Adrenal gland (tissue), 12 donors: Measurements from ENCODE around the gene MYL12A. TPM values are rescaled to one million over a fixed set of nuclear protein-coding genes. Genes with fewer than 3 reads are reported as not detected.

Experiments used
- DNase-seq, 7 donors: peaks; one replicate each; pipeline ENCODE4 v3.0.0-alpha.2; 2019 to 2020
- H3K27ac ChIP-seq, 5 donors: fragments of 200-600 bp; sonication (generic) in 4 of 5; 1 replicate in 3 of 5; 2 replicates in 2 of 5; pipeline versions ENCODE4 v1.5.1 to v1.8.0; 2016 to 2020; ENCODE audit warnings: mild to moderate bottlenecking in 1 of 5
- H3K27me3 ChIP-seq: fragments of 200-600 bp; 2 replicates; pipeline ENCODE4 v1.8.0; 2021
- H3K36me3 ChIP-seq, 2 donors: fragments of 200-600 bp; replicated peaks in 1 of 2; 1 replicate in 1 of 2; 2 replicates in 1 of 2; pipeline versions ENCODE4 v1.5.1 to v1.8.0; 2018 to 2022
- H3K4me1 ChIP-seq, 2 donors: fragments of 200-600 bp; replicated peaks in 1 of 2; 1 replicate in 1 of 2; 2 replicates in 1 of 2; pipeline versions ENCODE4 v1.5.1 to v1.8.0; 2018 to 2021
- H3K4me3 ChIP-seq, 4 donors: fragments of 200-600 bp; sonication (generic) in 3 of 4; one replicate each; pipeline ENCODE4 v1.5.1; 2016 to 2018
- H3K9me3 ChIP-seq, 3 donors: fragments of 200-600 bp; sonication (generic) in 1 of 3; replicated peaks in 1 of 3; 1 replicate in 2 of 3; 2 replicates in 1 of 3; pipeline versions ENCODE4 v1.5.1 to v1.8.0; 2016 to 2021
- POLR2A ChIP-seq, 2 donors: fragments of 450-650 bp; IDR thresholded peaks; one replicate each; pipeline ENCODE4 v1.6.1; 2017; ENCODE audit warnings: antibody characterized with exemption in 2 of 2, mild to moderate bottlenecking in 2 of 2, moderate library complexity in 1 of 2
- WGBS, 4 donors: extraction: QIAGEN DNeasy Blood & Tissue Kit in 2 of 4; methylation state at CpG; one replicate each; pipeline versions ENCODE4 v1.1.5 to v1.1.7; 2013 to 2017; 5-methylcytosine and 5-hydroxymethylcytosine counted together
- intact Hi-C, 2 donors: fragments of 100-400 bp; cut with DNase I; formaldehyde crosslinking; loops; one replicate each; pipeline versions ENCODE4 v1.14.1 to v1.15.0; 2022 to 2023
- polyA plus RNA-seq, 3 donors: library from polyadenylated mRNA; stranded (reverse); fragments of 200-250 nt in 2 of 3; fragments of 350-450 nt in 1 of 3; fragmentation: Illumina TruSeq in 1 of 3; extraction: RNeasy Lipid Tissue Mini Kit (QIAGEN cat#74804) in 1 of 3; gene quantifications; one replicate each; pipeline ENCODE4 v1.2.3, GENCODE V29; 2013 to 2014
- total RNA-seq, 9 donors: library from RNA; depleted of rRNA in 4 of 9; stranded (reverse); fragments of >200 nt in 4 of 9; fragments of 120-200 nt in 1 of 9; fragmentation: NEBNext Ultra II Directional in 1 of 9; extraction: Animal tissue kit (Norgen Biotek cat#: 25700) in 1 of 9; gene quantifications; one replicate each; pipeline versions ENCODE4 v1.1.0 to v1.2.4, GENCODE V29; 2013 to 2023
- TF ChIP-seq, protein P1 (sequence below), 6 experiments: fragments of 450-650 bp in 4 of 6; fragments of 200-600 bp in 2 of 6; sonication (generic) in 1 of 6; IDR thresholded peaks; 1 replicate in 5 of 6; 2 replicates in 1 of 6; pipeline versions ENCODE4 v1.5.1 to v1.8.0; 2016 to 2021; ENCODE audit warnings: antibody characterized with exemption in 6 of 6, mild to moderate bottlenecking in 2 of 6, moderate library complexity in 1 of 6
- donor health status: healthy with polysubstance abuse.
- donor health status: Bipolar disorder and iron deficiency.
- donor health status: DM: yes; HTN: yes; CAD: no.
- donor health status: DM: no; HTN: no; CAD: no.
- donor health status: DM: no; HTN: no; CAD: no.
- donor health status: DM: yes; HTN: yes; CAD: no.

The MYL12A gene
- total and polyA plus RNA-seq, 12 donors: 191 to 436 (median 251) TPM

DNA sequence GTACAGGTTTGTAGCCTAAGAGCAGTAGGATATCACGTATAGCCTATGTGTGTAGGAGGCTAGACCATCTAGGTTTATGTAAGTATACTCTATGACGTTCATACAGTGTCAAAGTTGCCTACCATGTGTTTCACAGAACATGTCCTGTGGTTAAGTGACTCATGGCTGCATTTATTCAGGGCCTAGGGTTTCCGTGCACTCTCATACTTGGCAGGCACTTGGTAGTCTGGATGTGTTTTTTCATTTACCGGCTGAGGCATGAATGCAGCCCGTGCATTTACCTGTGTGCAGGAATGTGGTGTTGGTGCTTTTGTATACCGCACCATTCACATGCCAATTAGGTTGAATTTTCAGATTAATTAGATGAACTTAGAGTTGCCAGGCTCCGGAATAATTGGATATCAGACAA lies 57.8 kb downstream of the MYL12A start:
- 81 to 87% (median 85%) methylated on average over 7 of the region's 7 CpGs for WGBS, 4 donors
- H3K36me3 ChIP-seq: no peaks in the 10 kb centered on the region
- intact Hi-C loops: no loop called here
- no peaks in the 10 kb centered on the region for H3K27me3 ChIP-seq
- no peaks in the 10 kb centered on the region for H3K9me3 ChIP-seq
- H3K27ac ChIP-seq: no peak overlapping the region
- H3K4me3 ChIP-seq: no peak overlapping the region
- TF ChIP-seq, protein P1, sequence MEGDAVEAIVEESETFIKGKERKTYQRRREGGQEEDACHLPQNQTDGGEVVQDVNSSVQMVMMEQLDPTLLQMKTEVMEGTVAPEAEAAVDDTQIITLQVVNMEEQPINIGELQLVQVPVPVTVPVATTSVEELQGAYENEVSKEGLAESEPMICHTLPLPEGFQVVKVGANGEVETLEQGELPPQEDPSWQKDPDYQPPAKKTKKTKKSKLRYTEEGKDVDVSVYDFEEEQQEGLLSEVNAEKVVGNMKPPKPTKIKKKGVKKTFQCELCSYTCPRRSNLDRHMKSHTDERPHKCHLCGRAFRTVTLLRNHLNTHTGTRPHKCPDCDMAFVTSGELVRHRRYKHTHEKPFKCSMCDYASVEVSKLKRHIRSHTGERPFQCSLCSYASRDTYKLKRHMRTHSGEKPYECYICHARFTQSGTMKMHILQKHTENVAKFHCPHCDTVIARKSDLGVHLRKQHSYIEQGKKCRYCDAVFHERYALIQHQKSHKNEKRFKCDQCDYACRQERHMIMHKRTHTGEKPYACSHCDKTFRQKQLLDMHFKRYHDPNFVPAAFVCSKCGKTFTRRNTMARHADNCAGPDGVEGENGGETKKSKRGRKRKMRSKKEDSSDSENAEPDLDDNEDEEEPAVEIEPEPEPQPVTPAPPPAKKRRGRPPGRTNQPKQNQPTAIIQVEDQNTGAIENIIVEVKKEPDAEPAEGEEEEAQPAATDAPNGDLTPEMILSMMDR (IDR thresholded peaks at IDR 0.05): no peak
- no peak for TF ChIP-seq POLR2A (IDR thresholded peaks at IDR 0.05)
- no peaks in the 10 kb centered on the region for H3K4me1 ChIP-seq
- DNase-seq: no peak

Other genes with a start within 250 kb of the MYL12A start
- 10 to 100 TPM; 22.9 to 48.6 (median 30.1) TPM for gene LPIN2, start 234.7 kb upstream of the MYL12A start, total RNA-seq
- gene LPIN2, start 234.7 kb upstream of the MYL12A start, polyA plus RNA-seq: 10 to 100 TPM in 1 of 3 donors, 1 to 10 TPM in 2; 5.2 to 19.6 (median 6.6) TPM
- gene MYOM1, start 27.8 kb upstream of the MYL12A start, total RNA-seq: 10 to 100 TPM in 1 of 9 donors, 1 to 10 TPM in 8; 1.3 to 70.0 (median 2.6) TPM
- gene MYOM1, start 27.8 kb upstream of the MYL12A start, polyA plus RNA-seq: 10 to 100 TPM in 1 of 3 donors, 1 to 10 TPM in 2; 3.8 to 20.0 (median 5.9) TPM
- 100 to 1,000 TPM; 259 to 762 (median 384) TPM for gene MYL12B, start 14.3 kb downstream of the MYL12A start, total RNA-seq
- gene MYL12B, start 14.3 kb downstream of the MYL12A start, polyA plus RNA-seq: 100 to 1,000 TPM; 396 to 810 (median 786) TPM
- gene TGIF1, start 202.4 kb downstream of the MYL12A start, total RNA-seq: 10 to 100 TPM; 25.7 to 83.1 (median 57.5) TPM
- 10 to 100 TPM; 40.9 to 53.2 (median 45.1) TPM for gene TGIF1, start 202.4 kb downstream of the MYL12A start, polyA plus RNA-seq